ENCODE data around the gene PXYLP1.

Gene PXYLP1

DNA sequence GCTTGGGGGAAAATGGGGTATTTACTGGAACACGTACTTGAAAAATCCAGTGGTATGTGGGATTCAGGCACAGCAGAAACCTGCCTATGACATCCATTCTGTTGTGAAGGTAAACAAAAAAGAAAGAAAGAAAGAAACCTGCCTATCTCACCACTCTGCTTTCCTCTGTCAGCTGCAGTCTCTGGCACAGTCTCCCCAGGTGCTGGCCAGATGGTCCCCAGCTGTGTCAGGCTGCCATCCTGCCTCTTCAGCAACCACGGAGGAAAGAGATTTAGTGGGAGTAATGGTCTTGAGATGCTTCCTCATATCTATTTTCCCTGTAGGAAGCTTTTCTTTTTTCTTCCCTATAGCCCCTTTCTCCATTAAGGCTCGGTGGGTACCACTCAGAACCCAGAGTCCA is 2.5 kb upstream of the PXYLP1 start:
- DNase-seq (ENCODE audit: low spot score) = peak; percentile 24

DNA sequence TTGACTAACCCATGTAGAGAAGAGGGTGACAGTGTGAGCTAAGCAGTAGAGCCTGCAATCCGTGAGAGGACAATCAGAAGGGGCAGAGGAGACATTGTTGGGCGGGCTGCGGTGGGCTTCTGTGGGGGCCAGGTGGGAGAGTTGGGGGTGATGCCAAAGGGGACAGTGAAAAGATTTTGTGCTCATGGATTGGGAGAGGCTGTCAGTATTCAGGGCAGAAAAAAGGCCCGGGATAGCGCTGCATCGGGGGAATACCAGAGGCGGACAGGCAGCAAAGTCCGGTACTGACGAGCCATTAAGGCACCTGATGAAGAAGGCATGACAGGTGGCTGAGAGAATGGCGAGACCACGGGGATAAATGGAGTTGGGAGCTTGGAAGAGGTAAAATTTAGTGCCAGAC is 1.3 kb upstream of the PXYLP1 start:
- no peak for DNase-seq (ENCODE audit: low spot score)

DNA sequence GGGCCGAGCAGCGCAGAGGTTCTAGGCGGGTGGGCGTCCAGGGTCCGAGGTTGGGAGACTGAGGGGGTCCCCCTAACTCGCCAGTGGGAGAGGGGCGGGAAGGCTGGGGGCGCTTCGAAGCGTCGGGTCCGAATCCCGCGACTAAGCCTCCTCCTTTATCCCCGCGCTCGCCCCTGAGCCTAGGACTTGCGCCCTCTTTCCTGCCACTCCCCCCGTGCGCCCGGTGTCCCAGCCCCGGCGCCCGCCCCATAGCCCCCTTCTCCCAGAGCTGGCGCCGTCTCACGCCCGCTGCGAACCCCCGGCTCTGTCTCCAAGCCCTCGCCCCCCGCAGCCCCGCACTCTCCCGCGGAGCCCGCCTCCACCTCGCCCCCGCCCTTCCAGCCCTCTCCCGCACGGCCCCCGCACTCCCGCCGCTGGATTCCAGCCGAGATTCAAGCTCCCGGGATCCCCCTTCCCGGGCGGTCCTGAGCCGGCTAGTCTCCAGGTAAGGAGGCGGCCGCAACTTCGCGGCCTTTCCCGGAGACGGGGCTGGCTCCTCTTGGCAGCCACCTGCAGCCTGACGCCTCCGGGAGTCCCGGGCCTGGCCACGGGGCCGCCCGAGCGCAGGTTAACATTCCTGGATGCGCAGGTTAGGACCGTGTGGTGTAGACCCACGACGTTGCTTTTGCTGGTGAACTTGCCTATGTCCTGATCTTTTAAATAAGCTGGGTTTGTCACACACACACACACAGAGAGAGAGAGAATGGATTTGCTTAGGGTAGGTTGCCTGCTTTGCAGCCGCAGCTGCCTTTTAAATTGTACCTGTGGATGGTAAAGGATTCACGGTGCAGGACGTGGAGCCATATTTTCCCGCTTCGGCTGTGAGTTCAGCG is 563 bp downstream of the PXYLP1 start:
- DNase-seq (ENCODE audit: low spot score) = peak; percentile 34

DNA sequence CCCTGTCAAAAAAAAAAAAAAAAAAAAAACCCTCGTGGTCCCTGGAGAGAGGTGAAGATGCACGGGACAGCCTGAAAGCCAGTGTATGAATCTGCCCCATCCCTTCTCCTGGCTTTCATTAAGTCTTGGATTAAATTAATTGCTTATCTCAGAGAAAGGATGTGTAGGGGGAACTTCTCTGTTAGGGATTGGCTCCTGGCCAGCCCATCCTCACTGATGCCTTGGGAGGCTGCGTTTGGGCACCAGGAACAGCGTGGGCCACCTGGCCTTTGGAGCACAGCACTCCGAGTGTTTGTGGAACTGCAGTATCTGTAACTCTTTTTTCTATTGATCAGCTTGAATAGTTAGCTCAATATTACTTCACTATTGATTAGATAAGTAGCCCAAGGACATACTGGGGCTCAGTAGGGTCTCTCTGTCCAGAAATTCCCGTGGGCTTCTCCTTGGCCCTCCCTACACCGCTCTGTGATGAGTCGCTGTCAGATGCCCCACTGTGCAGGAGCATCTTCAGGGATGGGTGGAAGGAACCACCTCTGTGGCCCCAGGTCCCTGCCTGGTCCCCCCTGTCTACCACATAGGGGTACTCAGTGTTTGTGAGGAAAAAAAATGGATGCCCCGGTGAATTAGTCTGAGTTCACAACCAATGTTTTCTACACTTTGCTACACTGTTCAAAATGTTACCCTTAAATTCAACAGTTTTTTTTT is 2.0 kb downstream of the PXYLP1 start:
- DNase-seq (ENCODE audit: low spot score) = no peak

DNA sequence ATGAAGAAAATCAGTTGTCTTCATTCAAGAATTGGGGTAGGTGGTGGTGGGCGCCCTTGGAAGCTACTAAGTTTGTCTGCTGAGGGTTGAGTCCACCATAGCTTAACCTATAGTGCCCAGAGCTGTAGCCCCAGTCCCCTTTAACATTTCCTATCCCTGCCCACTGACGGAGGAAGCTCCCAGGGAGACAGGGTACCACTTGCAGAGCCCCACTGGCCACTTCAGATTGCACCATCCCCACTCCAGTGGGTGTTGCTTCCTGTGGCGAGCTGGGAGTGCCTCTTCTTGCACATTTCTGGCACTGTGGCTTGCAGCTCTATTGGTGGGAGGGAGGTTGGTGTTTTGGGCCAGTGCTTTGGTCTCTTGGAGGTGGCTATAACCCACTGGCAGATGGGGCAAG is 2.7 kb downstream of the PXYLP1 start:
- DNase-seq (ENCODE audit: low spot score) = no peak

DNA sequence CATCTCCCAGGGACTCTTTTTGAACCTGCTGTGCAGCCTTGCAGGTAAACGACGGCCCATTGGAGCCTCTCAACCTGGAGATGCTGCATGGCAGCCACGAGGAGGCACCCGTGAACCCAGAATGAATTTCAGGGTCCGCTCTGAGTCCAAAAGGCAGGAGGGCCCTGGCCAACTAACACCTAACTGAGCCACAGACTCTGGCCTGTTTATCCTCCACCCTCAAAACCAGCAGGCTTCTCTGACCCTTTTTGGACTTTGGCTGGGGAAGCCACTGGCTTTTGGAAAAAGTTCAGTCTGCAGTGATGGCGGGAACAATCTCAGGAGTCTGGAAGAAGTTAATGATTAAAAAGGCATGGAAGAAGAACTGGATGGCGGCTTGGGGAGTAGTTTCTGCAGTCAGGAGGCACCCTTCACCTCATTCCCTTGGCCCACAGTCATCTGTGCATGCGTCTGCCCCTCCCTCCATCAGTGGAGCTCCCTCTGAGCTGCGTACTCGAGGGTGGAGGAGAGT is 4.1 kb downstream of the PXYLP1 start:
- DNase-seq (ENCODE audit: low spot score) = no peak

DNA sequence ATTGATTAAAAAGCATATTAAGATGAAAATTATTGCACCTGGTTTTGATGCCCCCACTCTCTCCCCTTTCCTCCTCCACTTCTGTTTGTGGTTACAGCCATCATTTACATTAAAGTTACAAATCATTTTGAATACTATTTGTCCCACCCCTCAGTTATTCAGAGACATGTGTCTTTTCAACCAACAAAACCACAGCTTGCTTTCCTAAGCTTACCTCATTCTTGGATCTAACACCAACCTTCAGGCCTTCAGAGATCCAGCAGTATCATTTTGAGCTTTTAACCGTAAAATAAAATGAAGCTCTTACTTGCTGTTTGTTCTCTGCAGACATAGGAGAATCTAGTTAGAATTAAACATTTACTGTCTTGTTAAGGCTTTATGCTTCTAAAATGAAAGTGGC is 4.7 kb downstream of the PXYLP1 start:
- no peak for DNase-seq (ENCODE audit: low spot score)

DNA sequence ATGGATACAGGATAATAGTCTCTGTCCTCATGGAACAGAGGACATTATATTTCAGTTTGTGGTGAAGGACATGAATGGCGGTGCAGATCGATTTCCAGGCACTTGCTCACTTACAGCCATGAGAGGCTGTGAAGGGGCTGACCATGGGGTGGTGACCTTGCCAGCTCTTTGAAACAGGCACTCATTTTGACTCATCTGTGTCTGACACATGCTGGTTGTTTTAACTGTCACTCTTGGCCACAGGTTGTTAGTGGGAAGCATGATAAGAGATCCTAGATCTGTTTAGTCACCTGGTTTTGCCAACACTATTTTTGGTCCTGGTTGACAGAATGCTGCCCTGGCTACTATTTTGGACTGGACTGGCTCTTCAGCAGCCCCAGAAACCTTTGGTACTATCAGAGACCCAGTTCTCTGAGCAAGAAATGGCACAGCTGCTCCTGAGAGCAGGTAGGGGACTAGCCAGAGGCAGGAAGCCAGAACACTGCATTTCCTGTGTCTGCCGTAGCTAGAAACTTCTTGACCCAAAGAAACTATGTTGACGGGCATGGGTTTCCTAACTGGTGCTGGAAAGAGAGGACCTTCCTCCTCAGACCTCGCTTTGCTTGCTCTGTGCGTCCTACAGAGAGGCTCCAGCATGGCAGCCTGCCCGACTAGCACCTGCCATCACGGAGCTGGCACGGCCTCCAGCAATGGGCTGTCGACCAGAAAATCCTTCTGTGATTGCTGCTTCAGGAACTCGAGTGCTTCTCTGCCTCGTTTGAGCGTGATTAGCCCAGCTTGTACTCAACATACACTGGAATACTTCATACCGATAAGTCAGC is 6.3 kb downstream of the PXYLP1 start:
- DNase-seq (ENCODE audit: low spot score) = no peak

DNA sequence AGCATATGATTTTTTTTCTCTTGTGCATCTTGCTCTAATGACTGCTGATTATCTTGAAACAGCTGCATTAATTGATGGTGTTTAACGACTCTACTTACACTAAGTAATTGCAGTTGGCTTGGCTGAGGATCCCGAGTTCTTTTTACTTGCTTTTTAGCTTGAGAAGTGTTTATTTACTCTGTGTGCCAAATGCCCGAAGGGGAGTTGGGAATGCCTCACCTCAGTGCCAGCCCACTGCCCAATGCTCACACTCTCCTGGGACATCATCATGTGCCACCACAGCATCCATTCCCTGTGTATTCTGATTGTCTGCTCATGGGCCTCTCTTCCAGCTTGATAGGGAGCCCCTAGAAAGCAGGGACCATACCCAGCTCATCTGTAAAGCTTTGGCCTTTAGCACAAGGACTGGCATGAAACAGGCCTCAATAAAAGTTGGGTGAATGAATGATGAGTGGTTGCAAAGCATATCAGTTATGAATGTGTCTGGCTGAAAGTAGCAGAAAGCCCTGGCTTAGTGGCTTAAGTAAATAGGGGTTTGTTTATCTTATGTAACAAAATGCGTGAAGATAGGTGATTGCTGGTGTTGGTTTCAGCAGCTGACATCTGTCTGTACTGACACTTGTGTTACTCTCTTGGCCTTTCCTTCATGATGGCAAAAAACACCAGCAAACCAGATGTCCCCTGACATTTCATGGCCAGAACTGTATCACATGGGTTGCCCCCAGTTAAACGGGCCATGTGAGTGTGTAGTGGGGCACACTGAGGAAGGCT is 8.1 kb downstream of the PXYLP1 start:
- DNase-seq (ENCODE audit: low spot score) = no peak

DNA sequence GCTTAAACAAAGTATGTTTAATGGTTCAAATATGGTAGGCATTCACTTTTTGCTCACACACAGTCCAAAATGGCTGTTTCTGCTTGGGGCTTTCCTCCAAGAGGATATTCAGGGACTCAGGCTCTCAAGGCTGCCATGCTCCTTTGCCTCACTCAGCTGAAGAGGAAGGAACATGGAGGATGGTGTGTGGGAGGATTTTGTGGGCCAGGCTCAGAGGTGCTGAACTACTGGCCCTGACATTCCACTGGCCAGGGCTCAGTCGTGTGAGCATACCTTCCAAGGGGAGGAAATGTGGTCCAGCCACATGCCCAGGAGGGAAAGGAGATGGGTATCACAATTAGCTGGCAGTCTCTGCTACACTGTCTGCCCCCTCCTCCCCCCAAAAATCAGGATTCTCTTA is 8.7 kb downstream of the PXYLP1 start:
- no peak for DNase-seq (ENCODE audit: low spot score)

DNA sequence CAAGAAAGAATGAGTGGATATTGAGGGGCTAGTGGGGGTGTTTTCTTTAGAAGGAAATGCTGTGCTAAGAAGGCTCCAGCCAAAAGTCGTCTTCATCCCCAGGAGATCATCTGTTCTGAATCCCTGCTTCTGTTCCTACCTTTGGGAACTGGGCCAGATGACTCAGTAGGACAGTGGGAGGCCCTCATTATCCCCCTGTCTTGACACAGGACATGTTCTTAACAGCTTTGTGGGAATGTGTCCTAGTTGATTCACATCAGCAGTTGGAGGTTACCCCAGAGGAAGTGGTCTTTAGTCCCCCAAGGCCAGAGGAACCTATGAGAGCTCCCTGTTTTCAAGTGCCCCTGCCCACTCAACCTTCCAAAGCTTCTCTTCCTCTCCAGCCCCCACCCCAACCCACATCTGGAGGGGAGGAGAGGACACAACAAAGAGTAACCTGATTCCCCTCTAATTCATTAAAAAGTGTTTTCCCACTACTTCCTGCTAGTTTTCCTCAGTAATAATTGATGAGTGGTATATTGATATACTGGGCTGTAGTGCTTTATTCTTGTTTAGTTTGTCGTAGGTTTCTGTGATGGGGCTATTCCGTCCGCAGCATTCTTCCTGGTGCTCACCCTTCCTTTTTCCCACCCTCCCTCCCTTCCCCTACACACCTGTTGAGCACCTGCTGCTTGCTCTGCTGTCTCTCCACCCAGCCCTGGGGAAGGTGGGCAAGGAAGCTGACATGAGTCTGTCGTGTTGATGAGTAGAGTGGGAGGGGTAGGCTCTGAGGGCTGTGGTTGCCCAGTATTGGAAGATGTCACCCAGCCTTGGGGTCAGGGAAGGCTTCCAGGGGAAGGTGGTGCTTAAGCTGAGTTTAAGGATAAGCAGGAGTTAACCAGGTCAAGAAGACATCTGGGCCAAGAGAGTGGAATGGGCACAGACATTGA is 9.3 kb downstream of the PXYLP1 start:
- no peak for DNase-seq (ENCODE audit: low spot score)

DNA sequence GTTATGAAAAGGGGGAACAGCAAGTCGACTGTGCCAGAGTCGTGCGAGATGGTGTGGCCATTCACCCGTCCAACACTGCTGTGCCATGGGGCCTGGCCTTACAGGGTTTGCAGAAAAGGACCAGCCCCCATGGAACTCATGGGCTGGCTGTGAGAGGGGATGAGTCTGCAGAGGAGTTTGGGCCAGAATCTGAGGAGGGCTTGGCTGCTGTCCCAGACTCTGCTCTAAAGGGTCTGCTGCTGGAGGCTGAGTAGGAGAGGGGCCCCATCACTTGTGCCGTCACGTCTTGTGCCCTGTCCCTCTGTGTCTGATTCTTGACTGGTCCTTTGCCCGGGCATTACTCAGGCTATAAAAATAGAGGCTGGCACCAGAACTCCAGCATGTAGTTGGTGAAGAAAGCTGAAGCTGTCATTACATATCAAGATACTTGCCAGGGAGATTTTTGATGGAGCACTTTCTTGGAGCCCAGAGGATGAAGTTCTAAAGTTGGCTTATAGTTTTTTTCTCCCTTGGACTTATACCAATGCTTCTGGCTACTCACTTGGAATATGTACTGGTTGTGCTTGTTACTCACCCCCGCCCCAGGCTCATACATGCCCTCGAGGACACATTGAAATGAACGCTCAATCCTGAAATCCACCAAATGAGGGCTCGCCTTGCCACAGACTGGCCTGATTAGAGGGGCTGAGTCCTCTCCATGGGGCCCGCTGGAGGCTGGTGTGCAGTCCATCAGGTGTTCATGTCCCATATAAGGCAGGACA is 10.2 kb downstream of the PXYLP1 start:
- DNase-seq (ENCODE audit: low spot score) = no peak

DNA sequence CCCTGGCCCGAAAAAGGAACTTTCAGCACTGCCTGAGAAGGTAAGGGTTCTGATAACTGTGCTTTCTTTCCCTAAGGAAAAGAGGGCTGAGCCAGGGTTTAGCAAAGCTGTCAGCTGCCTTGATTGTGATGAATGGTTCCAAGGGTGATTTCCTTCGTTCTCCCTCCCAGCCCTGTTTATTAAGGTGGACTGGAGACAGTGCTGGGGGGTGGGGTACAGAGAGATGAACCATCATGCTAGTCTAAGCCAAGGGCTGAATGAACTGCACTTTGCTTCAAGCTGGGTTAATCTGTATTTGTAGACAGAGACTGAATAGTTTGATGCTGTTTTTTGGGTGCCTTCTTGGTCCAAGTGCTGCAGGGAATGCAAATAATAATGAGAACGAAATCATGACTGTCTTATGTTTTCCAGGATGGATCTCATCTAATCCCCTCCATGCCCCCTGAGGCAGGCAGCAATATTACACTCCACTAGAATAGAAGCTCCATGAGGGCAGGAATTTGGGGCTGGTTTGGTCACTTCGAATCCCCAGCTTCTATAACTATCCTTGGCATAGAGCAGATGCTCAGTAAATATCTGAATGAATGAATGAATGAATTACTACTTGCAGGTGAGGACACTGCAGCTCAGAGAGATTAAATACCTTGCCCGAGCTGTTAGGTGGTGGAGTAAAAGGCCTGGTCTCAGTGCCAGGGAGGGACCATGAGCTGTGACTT is 10.9 kb downstream of the PXYLP1 start:
- DNase-seq (ENCODE audit: low spot score) = no peak

DNA sequence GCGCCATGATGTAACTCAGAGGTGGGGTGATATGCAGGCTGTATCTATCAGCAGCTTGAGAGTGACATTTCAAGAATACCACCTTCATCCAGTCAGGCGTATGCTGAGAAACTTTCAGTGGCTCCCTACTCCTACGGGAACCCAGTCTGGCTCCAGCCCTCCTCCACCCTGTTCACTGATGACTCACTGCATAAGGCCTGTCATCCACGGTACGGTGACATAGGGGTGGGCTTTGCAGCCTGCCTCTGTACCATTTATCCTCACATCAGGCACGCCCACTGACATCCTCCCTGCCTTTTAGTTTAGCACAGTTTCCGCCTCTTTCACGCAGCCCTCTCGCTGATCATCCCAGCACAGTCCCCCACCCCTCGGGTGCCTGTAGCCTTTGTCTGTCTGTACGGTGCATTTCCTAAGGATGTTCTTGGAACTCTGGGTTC is 11.7 kb downstream of the PXYLP1 start:
- DNase-seq (ENCODE audit: low spot score) = no peak

DNA sequence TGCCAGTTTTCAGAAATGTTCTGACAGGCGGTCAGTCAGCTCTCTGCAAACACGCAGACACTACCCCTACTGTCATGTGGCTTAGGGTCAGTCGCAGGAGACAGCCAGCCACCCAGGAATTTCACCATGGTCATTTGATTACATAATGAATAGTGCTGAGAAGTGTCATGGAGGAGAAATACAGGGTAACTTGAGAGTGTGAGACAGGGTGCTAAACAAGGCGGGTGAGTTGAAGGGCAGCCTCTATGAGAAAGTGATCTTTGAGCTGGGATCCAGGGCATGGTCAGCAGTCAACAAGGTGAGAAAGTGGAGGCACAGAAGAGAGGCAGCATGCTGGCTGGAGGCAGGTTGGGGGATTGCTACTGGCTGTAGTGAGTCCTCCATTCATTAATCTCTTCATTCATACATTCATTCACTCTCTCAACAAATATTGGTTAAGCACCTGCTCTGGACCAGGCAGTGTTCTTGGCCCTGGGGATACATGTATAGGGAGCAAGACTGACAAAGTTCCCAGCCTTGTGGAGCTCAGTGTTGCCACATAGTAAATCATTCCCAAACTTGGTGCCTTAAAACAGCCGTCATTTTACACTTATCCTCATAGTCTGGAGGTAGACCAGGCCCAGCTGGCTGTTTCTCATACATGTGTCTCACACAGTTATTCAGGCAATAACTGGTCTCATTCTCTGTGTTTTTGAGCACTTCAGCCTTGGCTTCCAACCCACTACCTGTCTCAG is 14.8 kb downstream of the PXYLP1 start:
- no peak for DNase-seq (ENCODE audit: low spot score)

DNA sequence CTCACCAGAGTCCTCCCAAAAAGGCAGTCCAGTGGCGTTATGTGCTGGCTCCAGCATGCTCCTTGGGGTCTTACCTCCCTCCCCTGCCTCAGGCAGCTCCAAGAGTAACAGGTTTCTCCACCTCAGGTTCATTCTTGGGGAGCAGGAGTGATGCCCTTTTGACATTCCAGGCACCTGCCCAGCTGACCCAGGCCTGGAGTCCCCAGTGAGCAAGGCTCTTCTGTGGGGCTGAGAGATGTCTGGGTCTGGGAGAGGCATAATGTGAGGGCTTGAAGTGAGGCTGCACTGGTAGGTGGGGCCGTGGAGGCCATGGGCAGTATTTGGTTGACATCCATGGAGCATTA is 15.3 kb downstream of the PXYLP1 start:
- no peak for DNase-seq (ENCODE audit: low spot score)

DNA sequence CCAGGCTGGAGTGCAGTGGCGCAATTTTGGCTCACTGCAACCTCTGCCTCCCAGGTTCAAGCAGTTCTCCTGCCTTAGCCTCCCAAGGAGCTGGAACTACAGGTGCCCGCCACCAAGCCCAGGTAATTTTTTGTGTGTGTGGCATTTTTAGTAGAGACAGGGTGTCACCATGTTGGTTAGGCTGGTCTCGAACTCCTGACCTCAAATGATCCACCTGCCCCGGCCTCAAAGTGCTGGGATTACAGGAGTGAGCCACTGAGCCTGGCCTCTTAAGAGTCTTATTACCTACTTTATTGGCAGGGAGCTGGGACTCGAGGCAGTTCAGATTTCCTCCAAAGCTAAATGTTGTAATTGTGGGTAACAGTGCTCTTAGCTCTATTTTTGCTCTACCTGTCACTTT is 16.4 kb downstream of the PXYLP1 start:
- no peak for DNase-seq (ENCODE audit: low spot score)

DNA sequence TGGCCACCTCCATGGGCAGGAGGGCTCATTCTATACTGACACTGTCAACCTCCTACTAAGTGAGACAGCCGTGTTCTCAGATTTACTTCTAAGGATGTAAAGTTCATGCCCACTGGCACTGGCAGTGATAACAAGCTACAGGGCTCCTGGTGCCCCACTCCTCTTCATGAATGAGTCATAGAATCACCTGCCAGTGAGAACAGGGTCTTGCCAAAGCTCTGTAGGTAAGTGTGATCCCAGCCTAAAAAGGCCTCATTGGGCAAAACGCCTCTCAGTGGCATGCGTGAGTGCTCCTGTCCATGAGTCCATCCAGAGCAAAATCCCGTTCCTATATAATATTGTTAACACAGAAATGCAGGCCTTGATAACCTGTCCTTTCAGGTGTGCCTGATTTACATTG is 17.4 kb downstream of the PXYLP1 start:
- no peak for DNase-seq (ENCODE audit: low spot score)

DNA sequence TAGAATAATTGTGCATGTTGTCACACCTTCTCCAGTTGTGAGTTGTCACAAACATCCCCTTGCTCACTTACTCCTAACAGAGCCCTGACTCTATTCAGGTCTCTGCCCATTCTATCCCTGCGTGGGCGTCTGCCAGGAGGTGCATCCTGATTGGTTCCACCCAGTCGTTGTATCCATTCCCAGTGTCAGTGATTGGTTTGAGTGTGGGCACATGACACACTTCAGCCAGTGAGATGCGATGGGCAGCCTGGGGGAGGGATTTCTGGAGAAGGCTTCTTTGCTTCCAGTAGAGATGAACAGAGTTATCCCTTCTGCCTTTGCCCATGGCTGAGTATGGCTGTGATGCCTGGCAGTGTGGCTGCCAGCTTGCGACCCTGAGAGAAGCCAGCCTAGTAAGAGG is 18.7 kb downstream of the PXYLP1 start:
- DNase-seq (ENCODE audit: low spot score) = no peak

Measured in NAMALWA (cell line).